K562 (cell line): ENCODE measurements around the gene SLC7A14. TPM values are rescaled to one million over a fixed set of nuclear protein-coding genes. Genes with fewer than 3 reads are reported as not detected.

Experiments used
- ATAC-seq: fragments of 200-7000 bp; cut with Tn5 transposase; 3 replicates; pipeline ENCODE4 v1.9.1; 2020; ENCODE audit warnings: moderate library complexity
- BruUV-seq: library from RNA; stranded (reverse); fragments of 400-500 nt; replicated peaks from 2 replicates; lab custom pipeline; 2021; lab: Mats Ljungman, UMichigan
- CTCF ChIA-PET: fragments of 300-600 bp; formaldehyde crosslinking; extraction: SDS; loops from one replicate; lab custom pipeline; 2021; ENCODE audit warnings: low intra/inter-chr PET ratio; lab: Yijun Ruan, JAX
- POLR2A ChIA-PET: fragments of 300-600, 350-650 bp; sonication (Branson Sonifier 250); formaldehyde crosslinking; extraction: SDS; loops from one replicate; lab custom pipeline; 2021; ENCODE audit warnings: antibody characterized with exemption, inconsistent platforms; lab: Yijun Ruan, JAX
- DNase-seq, 4 experiments: peaks; one replicate each; pipeline versions ENCODE4 v3.0.0 to v3.0.0-alpha.2; 2011 to 2018; ENCODE audit warnings: low spot score in 3 of 4, mixed read lengths in 3 of 4; ENCODE audit errors: extremely low read depth in 1 of 4
- FAIRE-seq: peaks from 2 replicates; lab custom pipeline; 2011; peaks lifted over from hg19 to GRCh38; lab: Jason Lieb, UNC
- H2AFZ ChIP-seq: 2 replicates; pipeline ENCODE4 v1.6.0; 2011; ENCODE audit warnings: low read depth, low read length, control low read depth, inconsistent platforms
- H3K27ac ChIP-seq: fragments of 200-600 bp; 3 replicates; pipeline ENCODE4 v1.8.0; 2011; ENCODE audit warnings: low read depth, mild to moderate bottlenecking, control low read depth, inconsistent platforms, low read length, moderate library complexity, mixed read lengths; ENCODE audit errors: extremely low read depth
- H3K27me3 ChIP-seq, 2 experiments: fragments of 300-600 bp in 1 of 2; 2 replicates in 1 of 2; 3 replicates in 1 of 2; pipeline versions ENCODE4 v1.6.0 to v1.8.0; 2011; ENCODE audit warnings: inconsistent platforms in 2 of 2, low read length in 2 of 2, mild to moderate bottlenecking in 1 of 2, mixed read lengths in 1 of 2, moderate library complexity in 1 of 2; ENCODE audit not compliant: control insufficient read depth in 2 of 2, insufficient read depth in 2 of 2
- H3K36me3 ChIP-seq: fragments of 300-600 bp; 3 replicates; pipeline ENCODE4 v1.8.0; 2011; ENCODE audit warnings: mild to moderate bottlenecking, low read length, inconsistent platforms; ENCODE audit not compliant: control insufficient read depth, insufficient read depth
- H3K4me1 ChIP-seq, 2 experiments: fragments of 200-600 bp in 1 of 2; replicated peaks in 1 of 2; 2 replicates in 1 of 2; 3 replicates in 1 of 2; pipeline versions ENCODE4 v1.5.1 to v1.8.0; 2011; ENCODE audit warnings: inconsistent platforms in 2 of 2, low read length in 2 of 2, mild to moderate bottlenecking in 1 of 2, mixed read lengths in 1 of 2, moderate library complexity in 1 of 2; ENCODE audit not compliant: control insufficient read depth in 2 of 2, insufficient read depth in 2 of 2
- H3K4me2 ChIP-seq: 2 replicates; pipeline ENCODE4 v1.6.1; 2011; ENCODE audit warnings: low read length, control low read depth, inconsistent platforms, mixed read lengths; ENCODE audit not compliant: insufficient read depth
- H3K4me3 ChIP-seq: fragments of 200-600 bp; sonication (generic), shearing (Covaris generic); 2 replicates; pipeline ENCODE4 v1.5.1; 2016; ENCODE audit warnings: control low read depth, inconsistent platforms
- H3K79me2 ChIP-seq: fragments of 200-600 bp; 3 replicates; pipeline ENCODE4 v1.8.0; 2011; ENCODE audit warnings: low read length, inconsistent platforms; ENCODE audit not compliant: control insufficient read depth, insufficient read depth
- H3K9ac ChIP-seq, 2 experiments: 2 replicates each; pipeline versions ENCODE4 v1.6.0 to v1.6.1; 2011; ENCODE audit warnings: low read depth in 2 of 2, low read length in 2 of 2, control low read depth in 1 of 2, inconsistent platforms in 1 of 2, mild to moderate bottlenecking in 1 of 2, mixed read lengths in 1 of 2; ENCODE audit not compliant: insufficient read depth in 1 of 2
- H3K9me1 ChIP-seq: one replicate; pipeline ENCODE4 v1.6.0; 2011; ENCODE audit warnings: inconsistent platforms, mild to moderate bottlenecking, low read length, moderate library complexity; ENCODE audit not compliant: control insufficient read depth, insufficient read depth
- H3K9me3 ChIP-seq: replicated peaks from 2 replicates; pipeline ENCODE4 v1.5.1; 2011; ENCODE audit warnings: low read depth, low read length, inconsistent platforms; ENCODE audit not compliant: control insufficient read depth, insufficient read depth
- H4K20me1 ChIP-seq: replicated peaks from 2 replicates; pipeline ENCODE4 v1.6.1; 2011; ENCODE audit warnings: low read length, inconsistent platforms, mixed read lengths; ENCODE audit not compliant: control insufficient read depth, insufficient read depth
- CGGBP1 ChIP-seq: fragments of 250-450 bp; sonication (Bioruptor Pico); IDR thresholded peaks from 2 replicates; pipeline ENCODE4 v1.9.0; 2021; ENCODE audit warnings: mild to moderate bottlenecking
- HNRNPUL1 ChIP-seq: fragments of 200-400 bp; formaldehyde crosslinking; IDR thresholded peaks from 2 replicates; pipeline ENCODE4 v1.6.1; 2017; ENCODE audit warnings: low read length
- KLF16 ChIP-seq: IDR thresholded peaks from 2 replicates; pipeline ENCODE4 v1.6.1; 2016; ENCODE audit warnings: antibody characterized with exemption
- MBD1 ChIP-seq: fragments of 250-450 bp; sonication (Bioruptor Pico); IDR thresholded peaks from 2 replicates; pipeline ENCODE4 v1.8.0; 2022; ENCODE audit warnings: inconsistent platforms
- MEF2A ChIP-seq: IDR thresholded peaks from 2 replicates; pipeline ENCODE4 v1.6.1; 2011; ENCODE audit warnings: low read depth, mild to moderate bottlenecking, low read length, moderate library complexity; ENCODE audit not compliant: control insufficient read depth
- MTA1 ChIP-seq: fragments of 450-650 bp; IDR thresholded peaks from 2 replicates; pipeline ENCODE4 v1.6.1; 2017; ENCODE audit warnings: borderline replicate concordance
- RBBP5 ChIP-seq: fragments of 200-600 bp; sonication (generic); IDR thresholded peaks from 2 replicates; pipeline ENCODE4 v1.6.1; 2012; ENCODE audit warnings: borderline replicate concordance, mild to moderate bottlenecking, low read length, control low read depth, inconsistent platforms; ENCODE audit not compliant: insufficient read depth, poor library complexity, severe bottlenecking
- TFAM ChIP-seq: fragments of 250-450 bp; sonication (Bioruptor Pico); conservative IDR thresholded peaks from 2 replicates; pipeline ENCODE4 v1.5.0; 2021; ENCODE audit warnings: mild to moderate bottlenecking, moderate library complexity
- ZBTB11 ChIP-seq, 3 experiments: fragments of 200-800 bp in 1 of 3; fragments of 250-450 bp in 1 of 3; fragments of 450-650 bp in 1 of 3; sonication (Bioruptor Pico) in 1 of 3; sonication (Bioruptor generic) in 1 of 3; formaldehyde crosslinking in 1 of 3; IDR thresholded peaks; 2 replicates each; pipeline versions ENCODE4 v1.6.1 to v1.8.0; 2016 to 2022; ENCODE audit warnings: mild to moderate bottlenecking in 2 of 3, missing genetic modification characterization in 2 of 3, missing compliant biosample characterization in 1 of 3, moderate library complexity in 1 of 3
- ZNF121 ChIP-seq: sonication (generic); formaldehyde crosslinking; conservative IDR thresholded peaks from 2 replicates; pipeline ENCODE4 v1.8.0; 2022; ENCODE audit warnings: missing genetic modification reagents
- ZNF24 ChIP-seq: fragments of 450-650 bp; IDR thresholded peaks from 2 replicates; pipeline ENCODE4 v1.6.1; 2016
- ZNF707 ChIP-seq: fragments of 250-450 bp; sonication (Bioruptor Pico); conservative IDR thresholded peaks from 2 replicates; pipeline ENCODE4 v1.8.0; 2022; ENCODE audit warnings: inconsistent platforms, mild to moderate bottlenecking, moderate library complexity
- ZNF785 ChIP-seq: fragments of 250-450 bp; sonication (Bioruptor Pico); IDR thresholded peaks from 2 replicates; pipeline ENCODE4 v1.4.0; 2020; ENCODE audit warnings: mild to moderate bottlenecking
- WGBS: fragments of 100-300 bp; shearing (Covaris generic); methylation state at CpG from one replicate; pipeline ENCODE4 v1.1.6; 2016; ENCODE audit warnings: low coverage, mixed read lengths; ENCODE audit not compliant: insufficient coverage; ENCODE audit errors: missing lambda C conversion rate; 5-methylcytosine and 5-hydroxymethylcytosine counted together
- in situ Hi-C: fragments of 300-500 bp; cut with MboI; formaldehyde crosslinking; loops from 4 replicates; pipeline ENCODE4 v1.15.0; 2018; ENCODE audit warnings: inconsistent platforms, mixed read lengths
- intact Hi-C: fragments of 100-400 bp; cut with micrococcal nuclease; formaldehyde crosslinking; loops from 2 replicates; pipeline ENCODE4 v1.14.2; 2022
- polyA plus RNA-seq, 8 experiments: library from polyadenylated mRNA; depleted of rRNA in 4 of 8; stranded (reverse) in 5 of 8; unstranded in 3 of 8; fragments of >200 nt; fragmentation: Nextera tagmentation in 2 of 8; fragmentation: Illumina TruSeq in 1 of 8; extraction: Ambion mirVana in 2 of 8; extraction: Trizol in 1 of 8; gene quantifications; 2 replicates each; pipeline versions ENCODE4 v1.2.1 to v1.2.3, GENCODE V29; 2011 to 2014; ENCODE audit warnings: inconsistent platforms in 1 of 8, missing spikeins in 1 of 8
- total RNA-seq, 7 experiments: library from RNA; depleted of rRNA in 6 of 7; stranded (reverse); fragments of >200 nt in 6 of 7; fragmentation: Illumina TruSeq in 2 of 7; extraction: Trizol in 2 of 7; gene quantifications; 2 replicates each; pipeline versions ENCODE4 v1.2.1 to v1.2.3, GENCODE V29; 2011 to 2021; ENCODE audit warnings: low replicate concordance in 1 of 7

The SLC7A14 gene
- total and polyA plus RNA-seq, 9 of the 15 experiments (the other 6 are each of a cell fraction or from before 2014, with no cell fraction given) = not detected

- Histone ChIP-seq H4K20me1 (no peaks in the 10 kb centered on the region), H3K4me2 (no peak overlapping the region), H3K9me1 (no peaks in the 10 kb centered on the region), H3K9me3 (no peaks in the 10 kb centered on the region), H3K4me1 (peaks cover 0 to 10% of the 10 kb centered on the region in 2 experiments; a peak in 3 of 5 replicates), H2AFZ (no peak overlapping the region), H3K27ac (no peak overlapping the region), H3K36me3 (no peaks in the 10 kb centered on the region), H3K27me3 (no peaks in the 10 kb centered on the region; a peak in 1 of 5 replicates), H3K9ac (no peak overlapping the region), H3K79me2 (no peaks in the 10 kb centered on the region), H3K4me3 (no peak overlapping the region)
- DNase-seq (no peak), FAIRE-seq (peak; percentile 54), ATAC-seq (no peak)
- TF ChIP-seq RBBP5 (no peak), CGGBP1 (CRISPR knock-in tag) (no peak), ZNF707 (no peak), ZNF121 (CRISPR knock-in tag) (no peak), KLF16 (no peak), ZBTB11 (CRISPR knock-in tag; IDR thresholded peaks at IDR 0.05) (no peak), MTA1 (no peak), HNRNPUL1 (no peak), ZNF785 (no peak), MBD1 (no peak), TFAM (CRISPR knock-in tag) (no peak), ZNF24 (no peak), MEF2A (no peak)
- ChIA-PET CTCF (no interaction called here), POLR2A (interaction anchor here (0.6 kb wide), 1 partner anchor 485 kb away, joined by 4 read pairs; no protein-coding TSS in a partner anchor)
- in situ Hi-C loops (no loop called here), intact Hi-C loops (loop anchor here (5.0 to 10.0 kb wide), 4 partner anchors 70 to 315 kb away; no protein-coding TSS in a partner anchor)
- no TSS peak for BruUV-seq
- WGBS = 55% methylated on average over 6 of the region's 6 CpGs
Observed at GRCh38 chr3:170497207-170498095, 88.4 kb downstream of the SLC7A14 start.
